SU-DHL-6 (cell line): ENCODE measurements around the gene MBL2.

ENCODE experiments used
- H2AFZ ChIP-seq: fragments of 200-600 bp; sonication (generic); 2 replicates; pipeline ENCODE4 v1.6.1; 2014; ENCODE audit warnings: low read depth, mild to moderate bottlenecking, moderate library complexity, mixed read lengths, antibody characterized with exemption, low read length; ENCODE audit not compliant: severe bottlenecking
- H3F3A ChIP-seq: fragments of 200-600 bp; shearing (Covaris generic); 2 replicates; pipeline ENCODE4 v1.6.0; 2016; ENCODE audit warnings: antibody characterized with exemption, mild to moderate bottlenecking; ENCODE audit not compliant: insufficient read depth
- H3K27ac ChIP-seq: fragments of 200-600 bp; sonication (generic); 2 replicates; pipeline ENCODE4 v1.5.1; 2016; ENCODE audit warnings: low read depth, mild to moderate bottlenecking, low read length, moderate library complexity, mixed read lengths
- H3K27me3 ChIP-seq: fragments of 200-600 bp; sonication (generic), shearing (Covaris generic); 2 replicates; pipeline ENCODE4 v1.6.0; 2014; ENCODE audit warnings: mild to moderate bottlenecking, low read length
- H3K36me3 ChIP-seq: fragments of 200-600 bp; sonication (generic); 2 replicates; pipeline ENCODE4 v1.6.1; 2014; ENCODE audit warnings: mild to moderate bottlenecking, low read length, mixed read lengths
- H3K4me2 ChIP-seq: fragments of 300-600, 200-600 bp; shearing (Covaris generic), sonication (generic); 2 replicates; pipeline ENCODE4 v1.6.0; 2014; ENCODE audit warnings: low read length, low read depth, mild to moderate bottlenecking; ENCODE audit not compliant: poor library complexity, severe bottlenecking
- H3K4me3 ChIP-seq: fragments of 200-600 bp; sonication (generic); 2 replicates; pipeline ENCODE4 v1.5.1; 2014; ENCODE audit warnings: antibody characterized with exemption, low read length, mild to moderate bottlenecking, mixed read lengths; ENCODE audit not compliant: insufficient read depth, poor library complexity, severe bottlenecking
- H3K79me2 ChIP-seq: fragments of 200-600 bp; sonication (generic); 2 replicates; pipeline ENCODE4 v1.6.1; 2014; ENCODE audit warnings: mild to moderate bottlenecking, low read length, moderate library complexity; ENCODE audit not compliant: insufficient read depth
- H3K9ac ChIP-seq: fragments of 200-600 bp; sonication (generic); 2 replicates; pipeline ENCODE4 v1.7.0; 2014; ENCODE audit warnings: mild to moderate bottlenecking, low read length
- H3K9me2 ChIP-seq: fragments of 200-600 bp; sonication (generic); replicated peaks from 2 replicates; pipeline ENCODE4 v1.6.1; 2014; ENCODE audit warnings: low read length; ENCODE audit not compliant: insufficient read depth
- H3K9me3 ChIP-seq: fragments of 200-600 bp; sonication (generic); 2 replicates; pipeline ENCODE4 v1.6.1; 2014; ENCODE audit warnings: low read length, mixed read lengths; ENCODE audit not compliant: insufficient read depth
- H4K20me1 ChIP-seq: fragments of 200-600 bp; sonication (generic); 2 replicates; pipeline ENCODE4 v1.6.1; 2014; ENCODE audit warnings: low read depth, mild to moderate bottlenecking, antibody characterized with exemption, low read length, moderate library complexity, mixed read lengths
- CTCF ChIP-seq: fragments of 200-600 bp; sonication (generic); IDR thresholded peaks from one replicate; pipeline ENCODE4 v1.5.1; 2017; ENCODE audit warnings: antibody characterized with exemption, mild to moderate bottlenecking, low read length, moderate library complexity; ENCODE audit not compliant: insufficient read depth, poor library complexity, severe bottlenecking
- EZH2phosphoT487 ChIP-seq: fragments of 200-600 bp; sonication (generic), shearing (Covaris generic); conservative IDR thresholded peaks from 2 replicates; pipeline ENCODE4 v1.6.1; 2018; ENCODE audit warnings: mild to moderate bottlenecking, antibody characterized with exemption, low read length, moderate library complexity, mixed read lengths

Gene MBL2

DNA sequence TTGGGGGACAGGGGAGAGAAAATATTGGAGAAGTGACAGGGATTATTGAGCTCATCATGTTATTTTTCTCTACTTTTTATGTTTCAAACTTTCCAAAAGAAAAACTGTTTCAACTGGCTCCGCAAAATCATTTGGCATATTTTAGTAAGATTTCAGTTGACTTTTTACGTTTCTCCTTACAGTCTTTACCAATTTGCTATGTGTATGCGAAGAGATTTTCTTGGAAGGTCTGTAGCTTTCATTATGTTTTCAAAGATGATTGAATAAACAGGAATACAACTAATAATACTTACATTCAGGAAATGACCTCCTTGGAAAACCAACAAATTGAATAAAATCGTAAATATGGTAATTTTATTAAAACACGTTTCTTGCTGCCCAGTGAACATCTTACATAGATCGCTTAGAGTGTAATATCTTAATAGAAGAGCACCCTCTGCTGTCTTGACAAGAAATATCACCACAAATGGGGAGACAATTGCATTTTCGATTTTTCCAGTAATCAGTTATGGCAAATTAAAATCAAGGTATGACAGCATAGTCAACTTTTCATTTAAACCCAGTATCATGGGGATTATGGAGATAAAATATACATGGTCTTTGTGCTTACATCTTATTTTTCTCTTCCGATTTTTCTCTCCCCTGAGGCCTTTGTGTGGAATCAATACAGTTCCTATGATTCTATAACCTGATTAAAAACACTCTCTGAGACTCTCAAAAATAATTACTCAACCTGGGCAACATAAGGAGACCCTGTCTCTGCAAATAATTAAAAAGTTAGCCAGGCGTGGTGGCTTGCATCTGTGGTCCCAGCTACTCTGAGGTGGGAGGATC is 43.1 kb downstream of the MBL2 start:
- H2AFZ ChIP-seq = no peak overlapping the region

DNA sequence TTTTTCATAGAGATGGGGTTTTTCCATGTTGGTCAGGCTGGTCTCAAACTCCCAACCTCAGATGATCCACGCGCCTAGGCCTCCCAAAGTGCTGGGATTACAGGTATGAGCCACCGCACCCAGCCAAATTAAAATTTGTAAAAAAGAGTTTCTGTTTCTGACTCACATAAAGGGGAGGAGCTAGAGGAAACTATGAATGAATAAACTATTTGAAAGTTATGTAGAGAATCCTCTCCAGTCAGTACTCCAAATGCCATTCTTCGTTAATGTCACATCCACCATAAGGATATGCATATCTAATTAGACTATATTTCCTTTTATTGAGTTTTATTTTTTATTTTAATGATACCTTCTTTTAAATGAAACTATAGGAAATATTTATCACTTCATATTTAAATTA is 52.6 kb downstream of the MBL2 start:
- no peak for TF ChIP-seq CTCF
- TF ChIP-seq EZH2phosphoT487 = no peak
- H3K4me2 ChIP-seq = no peak overlapping the region
- H3F3A ChIP-seq = no peaks in the 10 kb centered on the region
- H3K9me3 ChIP-seq = no peaks in the 10 kb centered on the region
- H3K9me2 ChIP-seq = no peaks in the 10 kb centered on the region
- no peak overlapping the region for H2AFZ ChIP-seq
- no peaks in the 10 kb centered on the region for H3K79me2 ChIP-seq
- H3K4me3 ChIP-seq = no peak overlapping the region
- H3K36me3 ChIP-seq = no peaks in the 10 kb centered on the region
- H4K20me1 ChIP-seq = no peaks in the 10 kb centered on the region
- no peak overlapping the region for H3K9ac ChIP-seq
- H3K27me3 ChIP-seq = no peaks in the 10 kb centered on the region
- no peak overlapping the region for H3K27ac ChIP-seq

More for the DNA sequence above, 43.1 kb downstream of the MBL2 start:
- H4K20me1 ChIP-seq = no peaks in the 10 kb centered on the region
- H3K27ac ChIP-seq = no peak overlapping the region
- TF ChIP-seq EZH2phosphoT487 (no peak), CTCF (peak; percentile 12)
- H3K9ac ChIP-seq = no peak overlapping the region
- no peaks in the 10 kb centered on the region for H3K27me3 ChIP-seq
- no peaks in the 10 kb centered on the region for H3K9me3 ChIP-seq
- no peaks in the 10 kb centered on the region for H3K9me2 ChIP-seq
- H3F3A ChIP-seq = no peaks in the 10 kb centered on the region
- no peak overlapping the region for H3K4me3 ChIP-seq
- H3K4me2 ChIP-seq = no peak overlapping the region
- no peaks in the 10 kb centered on the region for H3K79me2 ChIP-seq
- H3K36me3 ChIP-seq = no peaks in the 10 kb centered on the region
